VCaP (cell line): ENCODE measurements around the gene MRPS31.
"Not testable (repeated sequence)": the region's sequence is repeated elsewhere in the genome, so short reads cannot be mapped to it uniquely, and the experiment has no call there.

Source experiments
- H3K27ac ChIP-seq: fragments of 450-650 bp; 2 replicates; pipeline ENCODE4 v1.5.1; 2017
- CTCF ChIP-seq: fragments of 450-650 bp; conservative IDR thresholded peaks from 2 replicates; pipeline ENCODE4 v1.5.1; 2017; ENCODE audit warnings: mild to moderate bottlenecking, moderate library complexity

Gene MRPS31

DNA sequence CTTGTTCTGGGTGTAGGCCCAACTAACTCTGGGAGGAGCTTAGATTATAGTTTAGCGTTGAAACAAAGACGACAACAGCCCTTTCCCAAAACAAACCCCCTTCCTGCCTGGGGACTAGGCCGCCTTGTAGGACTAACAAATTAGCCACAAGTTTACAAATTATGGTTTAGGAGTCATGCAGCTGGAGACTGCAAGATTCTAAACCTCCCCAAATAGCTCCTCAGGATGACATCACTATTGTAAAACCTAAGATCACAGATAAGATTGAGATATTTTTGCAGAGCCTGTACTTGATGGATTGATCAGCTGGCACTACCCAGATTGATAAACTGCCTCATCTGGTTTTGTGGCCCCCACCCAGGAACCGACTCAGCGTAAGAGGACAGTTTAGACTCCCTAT lies 16.1 kb upstream of the MRPS31 start:
- H3K27ac ChIP-seq = no peak overlapping the region
- TF ChIP-seq CTCF = no peak

- no peak for TF ChIP-seq CTCF
- no peak overlapping the region for H3K27ac ChIP-seq
Observed at GRCh38 chr13:40786568-40786996, 15.6 kb upstream of the MRPS31 start.

GRCh38 chr13:40784540-40784939 lies 13.6 kb upstream of the MRPS31 start:
- TF ChIP-seq CTCF = no peak

GRCh38 chr13:40782971-40783370 lies 12.0 kb upstream of the MRPS31 start:
- not testable (repeated sequence) for H3K27ac ChIP-seq

More at GRCh38 chr13:40784540-40784939, 13.6 kb upstream of the MRPS31 start:
- H3K27ac ChIP-seq = no peak overlapping the region

- no peak overlapping the region for H3K27ac ChIP-seq
- no peak for TF ChIP-seq CTCF
Observed at GRCh38 chr13:40781717-40782116, 10.7 kb upstream of the MRPS31 start.

DNA sequence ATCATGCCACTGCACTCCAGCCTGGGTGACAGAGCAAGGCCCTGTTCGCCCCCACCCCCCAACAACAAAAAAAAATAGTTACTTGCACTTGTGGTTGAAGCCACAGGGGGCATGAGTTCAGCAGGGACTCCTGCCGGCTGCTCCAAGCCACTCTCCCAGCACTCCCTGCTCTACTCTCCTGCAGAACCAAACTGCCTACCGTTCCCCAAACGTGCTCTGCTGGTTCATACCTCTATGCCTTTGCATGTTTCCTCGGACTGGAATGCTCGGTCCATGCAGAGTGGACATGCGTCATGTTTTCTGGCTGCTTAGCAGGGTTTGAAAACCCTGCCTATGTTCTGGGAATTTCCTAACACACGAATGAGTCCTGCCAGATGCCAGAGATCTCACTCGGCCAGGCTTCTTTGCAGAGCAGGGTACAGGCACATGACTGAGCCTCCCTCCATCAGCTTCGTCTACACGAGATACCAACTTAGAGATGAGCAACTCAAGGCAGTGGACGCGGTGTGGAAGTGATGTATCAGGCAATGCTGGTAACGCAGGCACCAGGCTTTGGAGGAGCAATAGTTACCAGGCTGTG lies 9.9 kb upstream of the MRPS31 start:
- no peak for TF ChIP-seq CTCF
- H3K27ac ChIP-seq = no peak overlapping the region

DNA sequence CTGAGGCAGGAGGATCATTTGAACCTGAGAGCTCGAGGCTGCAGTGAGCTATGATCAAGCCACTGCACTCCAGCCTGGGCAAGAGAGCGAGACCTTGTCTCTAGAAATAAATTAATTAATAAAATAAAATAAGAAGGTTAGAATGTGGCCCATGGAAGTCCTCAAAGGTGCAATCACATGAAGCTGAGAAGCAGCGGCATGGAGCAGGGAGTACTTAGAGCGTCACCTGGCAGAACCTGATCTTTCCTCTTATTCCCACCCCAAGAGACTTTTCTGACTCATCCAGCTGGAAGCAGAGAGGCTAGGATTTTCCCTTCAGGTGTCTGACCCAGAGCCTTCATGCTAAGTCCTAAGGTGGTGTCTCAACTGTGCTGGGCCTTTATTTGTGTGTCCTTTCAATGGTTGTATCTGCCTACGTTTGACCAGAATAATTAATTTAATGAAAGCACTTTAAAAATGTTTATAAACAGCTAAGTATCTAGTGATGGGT lies 8.9 kb upstream of the MRPS31 start:
- TF ChIP-seq CTCF = no peak
- H3K27ac ChIP-seq = no peak overlapping the region

DNA sequence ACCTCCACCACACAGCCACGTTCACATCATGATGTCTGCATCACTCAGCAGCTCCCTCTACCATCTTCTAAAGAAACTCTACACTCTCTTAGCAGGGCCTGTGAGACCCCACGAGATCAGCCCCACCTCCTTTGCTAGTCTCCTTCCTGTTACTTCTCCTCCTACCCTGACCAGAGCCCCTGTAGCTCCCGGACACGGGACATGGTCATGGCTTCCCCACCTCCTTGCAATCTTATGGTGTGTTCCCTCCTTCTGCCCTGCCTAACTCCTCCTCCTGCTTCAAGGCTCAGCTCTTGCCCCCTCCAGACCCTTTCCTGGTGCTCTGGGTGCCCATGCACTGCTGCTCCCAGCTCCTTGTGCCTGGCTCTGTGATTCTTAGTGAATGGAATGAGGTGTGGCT lies 8.1 kb upstream of the MRPS31 start:
- no peak for TF ChIP-seq CTCF
- no peak overlapping the region for H3K27ac ChIP-seq
